ENCODE measurements around the gene PHACTR1.
A peak's percentile ranks its signal among the peaks of the same experiment; 100 is the strongest.

Gene PHACTR1

DNA sequence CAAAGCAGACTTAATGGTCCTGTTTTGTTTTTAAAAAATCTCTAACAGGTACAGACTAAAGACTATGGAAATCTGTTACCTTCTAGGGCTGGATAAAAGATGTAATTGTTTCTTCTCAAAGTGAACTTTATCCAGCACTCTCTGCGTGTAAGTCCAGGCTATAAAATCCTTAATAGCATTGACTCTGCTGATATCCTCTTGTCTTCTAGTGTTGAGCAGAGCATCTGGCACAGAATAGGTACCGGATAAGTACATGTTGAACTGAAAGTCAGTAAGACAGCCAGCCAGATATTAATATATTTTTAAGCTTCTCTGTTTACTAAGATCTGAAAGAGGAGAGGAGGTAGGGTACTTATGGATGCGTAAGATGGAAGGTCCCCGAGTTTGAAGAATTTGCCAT is 349.5 kb downstream of the PHACTR1 start:
- TF ChIP-seq, protein P1, sequence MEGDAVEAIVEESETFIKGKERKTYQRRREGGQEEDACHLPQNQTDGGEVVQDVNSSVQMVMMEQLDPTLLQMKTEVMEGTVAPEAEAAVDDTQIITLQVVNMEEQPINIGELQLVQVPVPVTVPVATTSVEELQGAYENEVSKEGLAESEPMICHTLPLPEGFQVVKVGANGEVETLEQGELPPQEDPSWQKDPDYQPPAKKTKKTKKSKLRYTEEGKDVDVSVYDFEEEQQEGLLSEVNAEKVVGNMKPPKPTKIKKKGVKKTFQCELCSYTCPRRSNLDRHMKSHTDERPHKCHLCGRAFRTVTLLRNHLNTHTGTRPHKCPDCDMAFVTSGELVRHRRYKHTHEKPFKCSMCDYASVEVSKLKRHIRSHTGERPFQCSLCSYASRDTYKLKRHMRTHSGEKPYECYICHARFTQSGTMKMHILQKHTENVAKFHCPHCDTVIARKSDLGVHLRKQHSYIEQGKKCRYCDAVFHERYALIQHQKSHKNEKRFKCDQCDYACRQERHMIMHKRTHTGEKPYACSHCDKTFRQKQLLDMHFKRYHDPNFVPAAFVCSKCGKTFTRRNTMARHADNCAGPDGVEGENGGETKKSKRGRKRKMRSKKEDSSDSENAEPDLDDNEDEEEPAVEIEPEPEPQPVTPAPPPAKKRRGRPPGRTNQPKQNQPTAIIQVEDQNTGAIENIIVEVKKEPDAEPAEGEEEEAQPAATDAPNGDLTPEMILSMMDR (IDR thresholded peaks at IDR 0.05; ENCODE audit: low read depth, low read length, missing control alignments): no peak
- no peak for DNase-seq (ENCODE audit: extremely low read depth, low read depth)
- H3K4me3 ChIP-seq (replicated peaks; ENCODE audit: low read depth, low read length): no peak overlapping the region

DNA sequence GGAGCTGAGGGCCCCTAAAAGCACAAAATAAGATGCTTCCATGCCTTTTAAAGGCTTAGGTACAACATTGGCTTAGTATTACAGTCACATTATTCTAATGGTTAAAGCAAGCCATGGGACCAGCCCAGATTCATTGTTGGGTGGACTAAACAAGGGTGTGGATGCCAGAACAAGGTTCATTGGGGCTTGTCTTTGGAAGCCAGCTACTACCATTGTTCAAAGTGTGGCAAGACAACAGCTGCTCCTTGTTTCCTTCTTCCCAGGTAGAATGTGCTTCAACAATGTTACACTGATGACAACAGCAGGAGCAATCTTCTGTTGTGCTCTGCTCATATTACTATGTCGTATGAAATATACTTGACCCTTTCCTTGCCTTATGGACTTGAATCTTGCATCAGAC is 350.3 kb downstream of the PHACTR1 start:
- DNase-seq (ENCODE audit: extremely low read depth, low read depth): no peak
- TF ChIP-seq, protein P1 (IDR thresholded peaks at IDR 0.05; ENCODE audit: low read depth, low read length, missing control alignments): no peak
- no peak overlapping the region for H3K4me3 ChIP-seq (replicated peaks; ENCODE audit: low read depth, low read length)

DNA sequence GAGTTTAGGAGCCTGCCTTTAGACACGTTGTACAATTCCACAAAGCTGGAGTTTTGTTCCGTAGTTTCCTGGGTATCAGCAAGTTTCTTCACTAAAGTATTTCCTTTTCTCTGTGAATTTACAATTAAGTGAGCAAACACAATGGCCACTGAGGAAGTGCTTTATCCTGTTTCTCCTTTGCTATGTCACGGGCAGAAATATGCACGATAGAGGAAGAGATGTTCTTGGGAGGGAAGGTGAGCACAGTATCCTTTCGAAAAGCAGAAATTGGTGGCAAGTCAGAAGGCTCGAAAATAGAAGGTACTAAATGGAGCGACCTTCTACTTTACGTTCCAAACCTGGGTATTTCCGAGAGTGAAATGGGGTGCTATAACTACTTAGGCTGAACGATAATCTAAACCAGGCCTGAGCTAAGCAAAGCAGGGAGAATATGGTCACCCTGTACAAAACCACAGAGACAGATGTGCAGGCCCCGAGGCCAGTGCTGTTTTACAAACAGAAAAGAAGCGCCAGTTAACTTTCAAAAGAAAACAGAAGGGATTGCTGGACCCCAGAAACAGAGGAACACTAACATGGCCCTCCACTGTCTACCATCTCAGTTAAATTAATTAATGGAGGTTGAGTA is 352.1 kb downstream of the PHACTR1 start:
- H3K4me3 ChIP-seq (replicated peaks; ENCODE audit: low read depth, low read length): no peak overlapping the region
- peak; percentile 47 for DNase-seq (ENCODE audit: extremely low read depth, low read depth)
- TF ChIP-seq, protein P1 (IDR thresholded peaks at IDR 0.05; ENCODE audit: low read depth, low read length, missing control alignments): no peak

DNA sequence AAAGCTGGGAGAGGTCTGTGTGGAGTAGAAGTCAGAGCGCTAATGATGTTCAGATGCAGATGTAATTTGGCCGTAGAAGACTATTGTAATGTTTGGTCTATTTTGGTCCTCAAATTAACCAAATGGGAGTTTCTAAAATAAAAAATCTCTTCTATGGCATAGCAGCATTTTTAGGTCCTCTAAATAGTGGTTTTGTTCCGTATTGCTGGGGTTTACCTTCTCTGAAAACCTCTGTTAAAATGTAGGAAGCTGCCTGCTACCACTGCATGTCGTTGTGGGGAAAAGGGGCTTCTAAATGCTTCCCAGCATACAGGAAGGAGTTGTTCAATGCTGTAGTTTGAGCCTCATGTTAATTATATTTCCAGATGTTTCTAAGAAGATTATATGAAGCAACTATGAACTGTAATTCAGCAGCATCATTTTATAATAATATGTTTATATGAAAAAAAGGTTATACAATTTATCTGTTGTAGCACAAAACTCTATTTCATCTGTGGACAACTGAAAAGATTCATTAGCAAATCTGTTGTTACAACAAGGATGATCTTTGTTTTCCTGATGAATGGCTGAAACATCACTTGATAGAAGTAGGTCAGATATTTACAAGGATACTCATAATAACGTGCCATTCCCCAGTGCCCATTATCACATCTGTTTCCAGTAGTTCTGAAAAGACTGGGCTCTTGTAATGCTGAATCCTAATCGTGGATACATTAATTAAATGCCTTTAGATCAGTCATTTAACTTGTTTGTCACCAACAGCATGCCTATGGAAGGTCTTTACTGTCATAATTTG is 355.2 kb downstream of the PHACTR1 start:
- no peak overlapping the region for H3K4me3 ChIP-seq (replicated peaks; ENCODE audit: low read depth, low read length)
- DNase-seq (ENCODE audit: extremely low read depth, low read depth): no peak
- TF ChIP-seq, protein P1 (IDR thresholded peaks at IDR 0.05; ENCODE audit: low read depth, low read length, missing control alignments): no peak

DNA sequence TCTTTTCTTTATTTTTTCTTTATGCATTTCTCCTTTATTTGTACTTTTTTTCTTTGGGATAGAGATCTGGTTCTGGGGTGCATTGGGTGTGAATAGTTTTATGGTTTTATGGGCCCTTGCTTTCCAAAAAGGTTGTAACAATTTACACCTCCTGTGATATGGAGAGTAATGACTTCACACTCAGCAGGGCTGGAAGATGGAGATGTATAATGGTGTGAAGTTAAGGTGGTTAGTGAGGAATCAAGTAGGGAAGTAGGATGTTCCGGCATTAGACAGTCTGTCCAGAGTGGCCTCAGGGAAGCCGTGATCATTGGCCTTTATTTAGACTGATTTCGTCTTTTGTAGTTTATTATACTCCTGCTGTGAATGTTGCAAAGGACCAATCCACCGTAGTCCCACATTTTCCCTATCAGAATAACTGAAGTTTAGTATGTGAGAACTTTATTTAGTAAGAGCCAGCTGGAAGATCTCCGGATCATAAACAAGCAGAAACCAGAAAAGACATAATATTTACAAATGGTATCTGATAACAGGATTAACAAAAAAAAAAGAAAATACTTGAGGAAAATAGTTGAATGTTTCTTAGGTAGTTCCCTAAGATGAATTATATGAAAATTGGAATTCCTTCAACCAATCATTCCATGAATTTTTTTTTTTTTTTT is 356.2 kb downstream of the PHACTR1 start:
- no peak overlapping the region for H3K4me3 ChIP-seq (replicated peaks; ENCODE audit: low read depth, low read length)
- no peak for DNase-seq (ENCODE audit: extremely low read depth, low read depth)
- TF ChIP-seq, protein P1 (IDR thresholded peaks at IDR 0.05; ENCODE audit: low read depth, low read length, missing control alignments): no peak

DNA sequence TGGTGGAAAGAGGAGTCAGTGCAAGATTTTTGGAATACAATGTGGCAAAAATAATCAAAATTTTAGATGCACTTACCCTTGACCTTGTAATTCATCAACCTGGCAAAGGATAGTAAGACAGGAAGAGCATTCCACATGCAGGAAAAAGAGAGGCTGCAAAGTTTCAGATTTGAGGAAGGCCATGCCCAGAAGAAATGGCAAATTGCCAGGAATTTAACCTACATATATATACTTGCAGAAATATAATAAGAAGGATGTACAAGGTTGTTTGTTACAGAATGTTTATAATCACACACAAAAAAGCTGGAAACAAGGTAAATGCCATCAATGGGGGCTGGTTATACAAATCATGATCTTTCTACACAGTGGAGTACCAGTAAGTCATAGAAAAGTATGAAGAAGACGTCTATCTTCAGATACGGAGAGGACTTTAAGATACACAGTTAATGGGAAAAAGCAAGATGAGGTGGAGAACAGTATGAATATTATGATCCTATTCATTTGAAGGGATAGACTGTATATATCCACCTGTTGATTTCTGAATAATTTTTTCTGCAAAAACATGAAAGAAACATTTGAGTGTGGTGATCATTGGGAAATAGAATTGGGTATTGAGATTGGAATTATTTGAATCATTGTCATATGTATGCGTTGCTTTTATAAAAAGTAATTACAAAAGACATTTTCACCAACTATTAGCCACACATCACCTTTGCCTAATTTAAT is 358.0 kb downstream of the PHACTR1 start:
- no peak overlapping the region for H3K4me3 ChIP-seq (replicated peaks; ENCODE audit: low read depth, low read length)
- no peak for DNase-seq (ENCODE audit: extremely low read depth, low read depth)
- TF ChIP-seq, protein P1 (IDR thresholded peaks at IDR 0.05; ENCODE audit: low read depth, low read length, missing control alignments): no peak
